Renal pelvis (tissue), 4 donors: Measurements from ENCODE around the gene RTP2. TPM values are rescaled to one million over a fixed set of nuclear protein-coding genes. Genes with fewer than 3 reads are reported as not detected.
"Not testable (repeated sequence)": the region's sequence is repeated elsewhere in the genome, so short reads cannot be mapped to it uniquely, and the experiment has no call there.

Experiments
- DNase-seq: peaks from one replicate; pipeline ENCODE4 v3.0.0-alpha.2; 2013
- polyA plus RNA-seq, 3 donors: library from polyadenylated mRNA; unstranded; fragments of 120-200 nt; gene quantifications; one replicate each; pipeline ENCODE4 v1.2.1, GENCODE V29; 2013; ENCODE audit not compliant: insufficient read length in 3 of 3

Gene RTP2
- polyA plus RNA-seq, 3 donors: not detected

DNA sequence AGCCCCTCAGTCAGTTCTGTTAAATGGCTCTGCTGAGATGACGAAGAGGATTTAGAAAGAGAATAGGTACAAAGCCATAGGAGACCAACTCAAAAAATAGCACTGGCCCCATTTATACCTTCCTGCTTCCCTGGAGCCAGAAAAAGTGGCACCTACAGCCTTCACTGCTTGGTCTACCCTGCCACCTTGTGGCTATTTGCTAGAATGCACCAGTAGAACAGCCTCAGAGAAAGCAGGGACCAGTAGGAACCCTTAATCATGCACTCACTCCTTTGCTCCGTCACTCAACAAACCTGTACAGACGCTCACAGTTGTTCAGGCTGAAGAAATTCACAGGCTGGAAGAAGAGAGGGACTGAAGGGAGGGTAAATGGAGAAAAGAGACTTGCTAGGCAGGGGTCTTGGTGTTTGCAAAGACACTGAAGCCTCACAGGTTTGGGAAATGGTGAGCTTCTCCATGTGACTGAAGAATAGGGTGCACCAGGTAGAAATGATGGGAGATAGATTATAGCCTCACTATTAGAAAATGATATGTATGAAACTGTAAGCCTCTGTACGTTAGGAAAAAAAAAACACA is 12.1 kb upstream of the RTP2 start:
- DNase-seq: peak; percentile 69

DNA sequence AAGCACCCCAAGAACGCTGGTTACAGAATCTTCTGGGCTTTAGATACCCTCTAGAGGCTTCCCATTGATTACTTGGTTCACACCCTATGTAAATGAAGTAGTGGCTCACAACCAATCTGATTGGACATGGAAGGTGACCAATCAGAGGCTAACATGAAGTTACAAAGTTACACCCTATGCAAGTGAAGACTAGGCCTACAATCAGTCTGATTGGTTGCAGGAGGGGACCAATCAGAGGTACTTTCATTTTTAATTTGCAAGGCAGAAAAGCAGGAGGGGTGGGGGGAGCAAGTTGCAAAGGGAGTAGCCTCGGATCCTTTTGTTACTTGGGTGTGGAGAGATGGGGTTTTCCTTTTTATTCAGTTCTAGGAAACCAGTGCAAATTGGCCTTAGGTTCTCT is 11.1 kb upstream of the RTP2 start:
- no peak for DNase-seq

DNA sequence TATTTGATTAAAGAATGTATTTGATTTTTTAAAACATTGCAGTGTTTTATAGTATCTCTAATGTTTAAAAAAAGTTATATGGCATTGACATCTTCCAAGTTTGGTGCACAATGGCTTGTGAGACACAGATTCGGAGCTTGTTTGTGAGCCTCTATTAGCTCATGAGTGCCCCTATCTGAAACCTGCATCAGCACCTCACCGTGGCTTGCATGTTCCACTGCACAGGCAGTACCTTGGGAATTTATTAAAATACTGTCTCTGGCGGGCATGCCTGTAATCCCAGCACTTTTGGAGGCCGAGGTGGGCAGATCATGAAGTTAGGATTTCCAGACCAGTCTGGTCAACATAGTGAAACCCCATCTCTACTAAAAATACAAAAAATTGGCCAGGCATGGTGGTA is 6.8 kb upstream of the RTP2 start:
- no peak for DNase-seq

DNA sequence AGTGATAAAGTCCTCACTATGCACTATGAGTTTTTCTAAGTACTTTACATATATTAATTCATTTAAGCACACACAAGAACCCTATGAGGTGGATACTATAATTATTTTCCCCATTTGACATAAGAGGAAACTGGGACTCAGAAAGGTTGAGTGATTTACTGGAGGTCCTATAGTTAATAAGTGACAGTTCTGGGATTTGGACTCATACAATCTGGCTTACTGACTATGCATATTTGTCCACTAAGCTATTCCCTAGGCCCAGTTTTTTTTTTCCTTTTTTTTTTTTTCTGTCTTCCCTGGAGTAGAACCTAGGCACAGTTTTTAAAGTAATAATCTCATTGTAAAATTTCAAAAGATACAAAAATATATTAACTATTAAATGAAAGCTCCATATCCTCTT is 6.3 kb upstream of the RTP2 start:
- no peak for DNase-seq

DNA sequence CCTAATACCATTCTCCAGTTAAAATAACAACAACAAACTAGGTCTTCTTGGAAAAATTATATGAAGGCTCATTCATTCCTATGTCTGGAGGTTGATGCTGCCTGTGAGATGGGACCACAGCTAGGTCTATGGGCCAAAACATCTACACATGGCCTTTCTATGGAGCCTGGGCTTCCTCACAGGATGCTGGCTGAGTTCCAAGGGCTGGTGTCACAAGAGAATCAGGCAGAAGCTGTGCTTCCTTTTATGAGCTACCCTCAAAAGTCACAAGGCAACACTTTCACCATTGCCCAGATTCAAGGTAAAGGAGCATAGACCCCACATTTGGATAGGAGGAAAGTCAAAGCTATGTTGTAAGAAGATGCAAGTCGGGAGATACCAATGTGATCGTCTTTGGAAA is 4.6 kb upstream of the RTP2 start:
- no peak for DNase-seq

DNA sequence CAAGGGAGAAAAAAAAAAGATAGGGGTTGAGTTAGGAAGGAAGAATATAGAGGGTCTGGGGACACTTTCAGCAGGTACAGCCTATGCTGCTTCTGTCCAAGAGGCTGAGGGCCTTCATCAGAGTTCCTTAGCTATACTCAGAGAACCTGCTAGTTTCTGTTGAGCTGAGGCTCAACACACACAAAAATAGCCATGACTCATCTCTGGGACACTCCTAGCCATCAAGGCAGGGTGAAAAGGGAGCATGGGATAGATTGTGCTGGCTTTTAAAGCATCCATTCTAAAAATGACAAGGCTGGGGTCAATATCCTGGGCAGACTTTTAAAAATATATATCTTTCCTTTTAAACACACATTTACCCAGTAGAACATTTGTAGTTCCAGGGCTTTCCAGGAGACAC is 2.8 kb upstream of the RTP2 start:
- DNase-seq: no peak

DNA sequence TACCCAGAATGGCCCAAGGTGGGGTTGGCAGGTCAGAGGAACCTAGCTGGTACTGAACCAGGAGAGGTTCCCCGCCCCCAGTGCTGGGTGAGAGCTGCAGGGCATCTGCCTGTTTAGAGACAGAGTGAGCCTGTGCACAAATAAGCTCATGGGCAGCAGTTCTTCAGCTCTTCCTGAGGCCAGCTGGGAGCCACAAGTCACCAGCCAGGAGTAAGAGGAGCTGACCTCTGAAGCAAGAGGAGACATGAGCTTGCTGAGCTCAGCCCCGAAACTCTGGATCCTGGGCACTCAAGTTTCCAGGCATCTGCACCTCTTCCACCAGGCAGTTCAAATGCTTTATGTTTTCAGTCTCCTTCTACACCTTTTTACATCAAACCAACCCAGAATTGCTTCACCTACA is 2.1 kb downstream of the RTP2 start:
- DNase-seq: no peak

DNA sequence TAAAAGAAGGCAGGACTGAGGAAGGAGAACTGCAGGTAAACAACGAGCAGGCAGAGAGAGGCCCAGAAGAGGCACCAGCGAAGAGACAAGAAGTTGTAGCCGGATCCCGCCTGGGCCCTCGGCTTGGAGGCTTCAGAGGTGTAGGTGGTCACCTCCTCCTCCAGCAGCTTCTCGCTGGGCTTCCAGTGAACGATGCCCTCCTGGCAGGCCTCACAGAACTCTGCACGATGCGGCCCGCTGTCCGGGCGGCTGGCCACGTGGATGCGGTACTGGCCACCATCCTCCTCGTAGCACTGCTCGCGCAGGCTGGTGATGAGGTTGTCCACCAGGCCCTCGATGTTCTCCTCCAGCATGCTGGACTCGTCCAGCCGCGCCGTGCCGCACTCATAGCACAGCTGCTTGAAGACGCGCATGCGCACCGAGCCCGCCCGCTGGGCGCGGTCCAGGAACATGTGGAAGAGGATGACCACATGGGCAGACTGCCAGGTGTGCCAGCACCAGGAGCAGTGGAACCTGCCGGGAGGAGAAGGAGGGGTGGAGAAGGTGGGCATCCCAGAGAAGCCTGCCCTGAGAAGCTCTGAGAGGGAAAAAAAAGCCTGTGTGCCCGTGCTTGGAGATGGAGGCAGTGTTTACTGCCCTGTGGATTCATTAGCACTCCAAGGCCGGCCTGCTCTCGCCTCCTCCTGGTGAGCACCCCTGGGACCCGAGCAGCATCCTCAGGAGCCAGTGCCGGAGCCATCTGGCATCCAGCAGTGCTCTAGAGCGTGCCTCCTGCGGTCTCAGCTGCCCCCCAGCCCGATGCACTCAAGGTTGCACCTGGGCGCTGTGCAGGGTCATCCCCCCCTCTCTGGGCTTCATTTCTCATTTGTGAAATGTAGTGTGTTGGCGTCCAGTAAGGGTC is 3.6 kb downstream of the RTP2 start:
- no peak for DNase-seq

DNA sequence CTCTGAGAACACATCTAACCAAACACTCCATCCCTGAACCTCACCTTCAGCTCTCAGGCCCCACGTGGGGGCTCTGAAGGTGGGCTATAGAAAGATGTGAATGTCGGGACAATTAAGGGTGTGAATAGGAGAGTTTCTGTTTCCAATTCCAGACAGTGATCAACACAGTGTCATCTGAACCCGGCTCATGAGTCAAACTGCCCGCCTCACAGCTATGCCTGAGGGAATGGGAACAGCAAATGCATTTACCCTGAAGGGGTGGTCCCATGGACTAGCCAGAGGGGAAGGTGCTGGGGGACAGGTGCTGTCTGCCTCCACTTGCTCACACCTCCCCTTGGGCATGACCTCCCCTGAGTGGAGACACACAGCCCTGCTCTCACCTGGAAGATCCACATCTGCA is 6.3 kb downstream of the RTP2 start:
- DNase-seq: no peak

DNA sequence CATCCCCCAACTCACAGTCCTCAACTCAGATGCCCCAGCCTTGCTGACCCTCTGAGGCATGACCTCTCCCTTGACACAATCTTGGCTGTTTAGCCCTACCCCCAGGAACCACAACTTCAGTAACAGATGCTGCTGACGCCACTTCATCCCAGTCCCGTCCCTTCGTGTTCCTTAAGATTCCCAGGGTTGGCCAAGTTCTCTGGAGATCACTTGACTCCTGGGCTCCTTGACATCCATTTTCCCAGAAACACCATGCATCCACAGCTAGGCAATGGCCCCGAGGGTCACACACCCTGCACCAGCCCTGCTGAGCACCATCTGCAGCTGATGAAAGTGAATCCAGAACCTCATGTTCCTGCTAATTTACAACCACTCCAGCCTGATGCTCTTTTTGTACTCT is 6.9 kb downstream of the RTP2 start:
- DNase-seq: no peak

DNA sequence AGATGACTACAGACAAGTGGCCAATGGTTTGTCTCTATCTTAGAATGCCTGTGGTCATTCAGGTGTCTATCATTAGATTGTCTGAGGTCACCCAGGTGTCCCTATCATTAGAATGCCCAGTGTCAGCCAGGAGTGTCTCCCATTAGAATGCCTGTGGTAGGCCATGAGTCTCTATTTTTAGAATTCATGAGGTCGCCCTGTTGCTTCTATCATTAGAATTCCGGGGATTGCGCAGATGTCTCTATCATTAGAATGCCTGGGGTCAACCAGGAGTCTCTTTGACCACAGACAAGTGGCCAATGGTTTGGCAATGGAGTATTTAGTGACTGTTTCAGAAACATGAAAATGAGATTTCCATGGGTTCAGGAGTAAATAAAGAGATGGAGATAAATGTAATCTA is 7.6 kb downstream of the RTP2 start:
- DNase-seq: no peak

DNA sequence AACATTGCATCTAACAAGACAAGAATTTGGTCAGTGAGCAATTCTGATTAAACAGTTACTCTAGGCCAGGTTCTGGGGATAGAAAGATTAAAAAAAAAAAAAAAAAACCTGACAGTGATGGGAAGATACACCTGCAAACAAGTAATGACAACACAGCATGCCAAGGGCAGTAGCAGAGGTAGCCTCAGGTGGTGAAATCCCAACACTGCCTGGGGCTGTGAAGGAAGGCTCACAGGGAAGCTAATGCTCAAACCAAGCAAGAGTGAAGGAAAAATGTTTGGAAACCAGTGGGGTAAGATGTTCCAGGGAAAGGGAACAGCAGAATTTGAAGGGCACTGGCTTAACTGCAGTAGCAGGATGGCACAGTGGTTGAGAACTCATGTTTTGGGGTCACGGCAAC is 8.9 kb downstream of the RTP2 start:
- DNase-seq: no peak

DNA sequence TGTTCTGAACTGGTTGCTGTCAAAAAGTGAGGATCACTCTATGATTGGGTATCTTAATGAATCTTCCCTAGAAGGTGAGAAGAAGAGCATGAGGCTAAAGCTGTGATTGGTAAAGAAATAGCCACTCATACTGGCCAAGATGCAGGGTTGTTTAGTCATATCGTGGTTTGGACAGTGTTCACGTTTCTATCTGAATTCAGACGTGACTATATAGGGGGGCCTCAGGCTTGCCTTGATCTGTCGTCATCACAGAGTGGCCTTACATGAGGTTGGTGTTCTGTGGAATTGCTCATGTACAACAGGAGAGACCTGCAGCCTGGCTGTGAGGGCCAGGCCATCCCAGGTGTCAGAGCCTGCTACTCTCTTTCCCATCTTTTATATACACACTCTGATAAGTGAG is 12.4 kb downstream of the RTP2 start:
- no peak for DNase-seq

DNA sequence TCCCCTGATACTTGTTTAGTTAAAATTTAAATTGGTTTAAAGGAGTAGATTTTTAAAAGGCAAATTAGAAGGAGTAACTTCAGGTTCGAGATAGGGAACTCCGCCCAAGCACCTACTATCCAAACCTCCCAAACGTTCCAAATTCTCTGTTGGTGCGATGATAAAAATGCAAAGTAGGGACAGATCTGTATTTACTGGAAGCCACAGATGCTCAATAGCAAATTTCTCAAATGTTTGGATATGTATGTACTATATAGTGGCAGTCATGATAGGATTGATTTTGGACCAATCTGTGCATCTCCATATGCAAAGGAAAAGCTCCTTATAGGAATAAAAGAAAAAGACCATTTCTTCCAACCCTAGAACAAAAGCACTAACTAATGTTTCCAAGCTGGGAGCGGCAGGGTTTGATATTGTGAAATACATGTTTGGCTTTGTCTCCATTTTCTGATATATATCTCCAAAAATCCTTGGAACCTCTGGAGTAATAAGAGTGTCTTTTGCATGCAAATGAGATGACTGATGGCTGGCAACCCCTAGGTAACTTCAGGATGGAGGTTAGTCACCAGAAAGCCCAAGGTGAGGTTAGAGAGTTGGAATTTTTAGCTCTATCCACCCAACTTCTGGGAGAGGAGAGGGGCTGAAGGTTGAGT is 15.6 kb downstream of the RTP2 start:
- DNase-seq: no peak

DNA sequence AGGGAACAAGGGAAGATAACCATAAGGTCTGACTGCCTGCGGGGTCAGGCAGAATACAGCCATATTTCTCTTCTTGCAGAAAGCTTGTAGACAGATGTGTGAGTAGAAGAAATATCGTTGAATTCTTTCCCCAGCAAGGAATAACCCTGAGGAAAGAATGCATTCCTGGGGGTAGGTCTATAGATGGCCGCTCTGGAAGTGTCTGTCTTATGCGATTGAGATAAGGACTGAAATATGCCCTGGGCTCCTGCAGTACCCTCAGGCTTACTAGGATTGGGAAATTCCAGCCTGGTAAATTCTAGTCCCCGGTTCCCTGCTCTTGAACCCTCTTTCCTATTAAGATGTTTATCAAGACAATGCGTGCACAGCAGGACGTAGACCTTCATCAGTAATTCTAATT is 16.4 kb downstream of the RTP2 start:
- no peak for DNase-seq

DNA sequence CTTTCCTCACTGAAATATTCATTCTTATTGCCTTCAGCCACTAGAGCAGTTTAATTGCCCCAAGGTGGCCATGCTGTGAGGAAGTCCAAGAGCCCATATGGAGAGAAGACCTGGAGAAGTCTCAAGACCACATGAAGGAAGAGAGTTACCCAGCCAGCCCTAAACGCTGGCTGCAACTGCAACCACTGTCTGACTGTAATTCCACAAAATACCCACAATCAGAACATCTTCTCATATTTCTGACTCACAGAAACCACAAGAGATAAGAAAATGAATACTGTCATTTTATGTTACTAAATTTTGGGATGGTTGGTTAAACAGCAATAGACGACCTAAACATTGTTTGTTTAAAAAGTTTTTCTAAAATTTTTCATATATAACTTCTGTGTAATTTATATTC is 17.5 kb downstream of the RTP2 start:
- no peak for DNase-seq

DNA sequence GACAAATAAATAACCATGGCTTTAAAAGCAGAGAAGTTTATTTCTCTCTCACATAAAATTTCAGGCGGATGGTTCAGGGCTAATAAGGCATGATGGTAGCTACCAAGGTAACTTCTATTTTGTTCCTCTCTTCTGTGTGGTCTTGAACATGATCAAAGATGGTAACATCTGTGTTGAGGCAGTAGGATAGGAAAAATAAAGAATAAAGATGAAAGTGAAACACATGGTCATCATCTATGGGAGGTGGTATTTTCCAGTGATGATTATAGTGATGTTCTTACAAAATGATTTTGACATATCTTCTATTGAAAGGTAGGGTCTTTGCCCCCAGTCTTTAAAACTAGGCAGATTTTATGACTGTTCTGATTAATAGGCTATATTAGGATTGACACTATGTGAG is 17.9 kb downstream of the RTP2 start:
- DNase-seq: no peak

DNA sequence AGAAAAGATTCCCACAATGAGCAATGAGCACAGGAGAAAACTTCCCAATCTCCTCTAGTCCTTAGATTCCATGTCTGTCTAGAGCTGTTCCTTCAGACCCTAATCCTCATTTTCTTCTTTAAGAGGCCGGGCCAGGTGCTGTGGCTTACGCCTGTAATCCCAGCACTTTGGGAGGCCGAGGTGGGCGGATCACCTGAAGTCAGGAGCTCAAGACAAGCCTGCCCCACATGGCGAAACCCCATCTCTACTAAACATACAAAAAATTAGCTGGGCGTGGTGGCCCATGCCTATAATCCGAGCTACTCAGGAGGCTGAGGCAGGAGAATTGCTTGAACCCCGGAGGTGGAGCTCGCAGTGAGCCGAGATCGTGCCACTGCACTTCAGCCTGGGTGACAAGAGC is 20.6 kb downstream of the RTP2 start:
- not testable (repeated sequence) for DNase-seq

DNA sequence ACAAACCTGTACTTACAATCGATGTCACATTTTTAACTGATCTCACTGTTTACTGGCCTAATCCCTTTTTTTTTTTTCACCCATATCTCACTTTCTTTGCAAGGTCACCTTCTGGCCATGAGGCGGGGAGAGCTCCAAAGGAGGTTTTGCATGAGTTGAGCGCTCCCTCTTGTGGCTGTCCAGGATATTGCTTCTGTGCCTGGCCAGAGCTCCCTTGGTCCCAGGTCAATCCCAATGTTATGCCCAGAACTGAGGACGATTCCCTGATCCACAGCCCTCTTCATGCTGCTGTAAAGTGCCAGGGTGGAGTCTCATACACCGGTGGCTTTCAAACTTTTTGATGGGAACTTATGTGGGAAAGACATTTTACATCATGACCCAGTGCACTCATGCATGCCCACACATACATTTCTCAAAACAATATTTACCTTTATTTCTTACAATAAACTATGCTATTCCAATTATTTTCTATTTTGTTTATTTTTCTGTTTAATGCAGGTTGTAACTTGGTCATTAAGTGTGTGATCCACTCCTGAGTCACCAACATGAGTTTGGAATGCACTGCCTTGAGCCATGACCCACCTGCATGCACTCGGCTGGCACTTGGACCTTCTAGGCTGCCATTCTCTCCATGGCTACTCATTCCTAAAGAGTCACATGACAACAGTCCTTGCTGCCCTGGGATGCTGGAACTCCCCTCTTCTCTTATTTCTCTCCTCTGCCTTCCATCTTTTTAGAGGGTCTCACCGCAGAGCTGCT is 22.5 kb downstream of the RTP2 start:
- peak; percentile 68 for DNase-seq

DNA sequence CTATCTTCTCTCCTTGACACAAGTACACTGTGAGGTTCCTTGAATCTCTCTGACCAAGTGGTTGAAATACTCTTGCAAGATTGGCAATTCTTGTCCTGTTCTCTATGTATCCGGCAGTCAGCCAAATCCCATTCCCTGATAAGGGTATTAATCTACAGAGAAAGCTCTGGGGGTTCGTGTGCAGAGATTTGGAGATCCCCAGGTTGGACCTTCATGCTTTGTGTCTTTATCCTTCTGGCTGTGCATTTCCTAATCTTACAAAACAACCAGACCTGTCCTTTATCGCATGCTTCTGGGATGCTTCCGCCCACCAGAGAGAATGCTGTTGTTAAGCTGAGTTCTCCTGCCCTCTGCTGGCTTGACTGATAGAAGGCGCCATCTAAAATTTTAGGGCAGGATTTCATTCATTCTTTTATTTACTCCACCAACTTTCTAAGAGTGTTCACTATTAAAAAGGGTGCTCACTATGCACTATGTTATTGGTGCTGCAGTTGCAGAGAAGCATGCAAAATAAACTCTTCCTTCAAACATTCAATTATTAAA is 23.6 kb downstream of the RTP2 start:
- DNase-seq: peak; percentile 61

DNA sequence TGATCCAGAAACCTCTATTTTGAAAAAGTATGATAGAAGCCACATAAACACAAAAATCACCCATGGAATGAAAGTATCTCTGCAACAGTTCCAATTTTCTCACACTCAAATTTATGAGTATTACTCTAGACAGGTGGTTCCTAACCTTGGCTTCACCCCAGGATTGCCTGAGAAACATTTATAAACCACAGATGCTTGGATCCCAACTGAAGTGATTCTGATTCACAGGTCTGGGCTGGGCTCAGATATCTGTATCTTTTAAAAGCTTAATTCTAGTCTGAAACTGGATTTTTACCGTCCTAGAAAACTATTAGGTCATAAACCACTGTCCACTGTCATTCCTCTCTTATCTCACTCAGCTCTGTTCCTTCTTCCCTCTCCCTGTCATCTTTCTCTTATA is 24.8 kb downstream of the RTP2 start:
- no peak for DNase-seq

DNA sequence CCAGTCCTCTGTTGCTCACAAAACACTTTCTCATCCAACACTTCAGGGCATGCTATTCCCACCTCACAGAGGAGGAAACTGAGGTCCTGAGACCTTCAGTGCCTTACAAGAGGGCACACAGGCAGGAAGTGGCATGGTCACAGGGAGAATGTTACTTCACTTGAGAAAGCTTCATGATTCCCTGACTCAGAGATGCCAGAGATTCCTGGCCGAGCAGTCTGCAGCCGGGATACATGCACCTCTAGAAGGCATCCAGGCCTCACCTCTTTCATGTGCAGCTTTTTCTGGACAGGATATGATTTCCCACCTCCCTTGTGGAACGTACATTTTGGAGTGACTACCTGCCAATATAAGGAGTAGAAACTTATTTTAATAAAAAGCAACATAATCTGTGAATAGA is 29.3 kb downstream of the RTP2 start:
- no peak for DNase-seq
